HG03457 (cell line): ENCODE data around the gene TREM1.

ENCODE experiments used
- ATAC-seq: cut with Tn5 transposase; IDR thresholded peaks from one replicate; pipeline ENCODE4 v1.9.1; 2021; ENCODE audit warnings: moderate number of reproducible peaks; ENCODE audit not compliant: unreplicated experiment

TREM1 gene

DNA sequence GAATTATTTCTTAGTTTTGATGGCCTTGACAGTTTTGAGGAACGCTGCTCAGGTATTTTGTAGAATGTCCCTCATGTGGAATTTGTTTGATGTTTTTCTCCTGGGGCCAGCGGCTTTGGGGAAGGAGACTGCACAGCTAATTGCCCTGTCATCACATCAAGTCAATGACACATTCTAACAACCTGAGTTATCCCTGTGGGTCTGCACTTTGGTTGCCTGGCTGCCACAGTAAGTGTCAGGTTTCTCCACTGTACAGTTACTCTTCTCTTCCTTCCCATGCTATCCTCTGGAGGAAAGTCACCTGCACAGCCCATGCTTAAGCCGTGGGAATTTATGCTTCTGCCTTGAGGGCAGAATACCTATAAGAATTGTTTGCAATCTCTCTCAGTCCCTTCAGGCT lies 59.7 kb downstream of the TREM1 start:
- ATAC-seq, result no peak

GRCh38 chr6:41224800-41225199 lies 61.7 kb downstream of the TREM1 start:
- no peak for ATAC-seq
